ENCODE measurements around the gene PPIL4. TPM values are rescaled to one million over a fixed set of nuclear protein-coding genes. Genes with fewer than 3 reads are reported as not detected.

The PPIL4 gene
- total and polyA plus RNA-seq, 2 of the 13 experiments (the other 11 are each of a cell fraction or from before 2014, with no cell fraction given), result 5.5 to 46.0 TPM

DNA sequence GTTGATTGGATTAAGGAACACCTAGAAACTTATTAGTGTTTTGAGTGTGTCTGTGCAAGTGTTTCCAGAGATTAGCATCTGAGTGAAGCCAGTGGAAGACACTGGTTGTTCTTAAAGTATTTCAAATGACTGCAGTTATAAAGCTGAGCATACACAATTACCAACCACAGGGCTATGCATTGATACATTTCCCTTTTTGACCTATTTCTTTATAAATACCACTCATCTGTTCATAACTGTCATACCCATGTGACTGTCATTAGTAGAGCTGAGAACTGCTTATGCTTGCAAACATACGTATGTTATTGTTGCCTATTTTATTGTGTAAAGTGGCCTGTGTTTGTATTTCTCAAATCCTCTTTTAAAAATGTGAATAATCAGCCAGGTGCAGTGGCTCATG lies 45.7 kb downstream of the PPIL4 start:
- BruUV-seq (replicated peaks), result no TSS peak
- Histone ChIP-seq H3K36me3 (replicated peaks in 1 of 2; ENCODE audit: control insufficient read depth in 1 of 2, insufficient read depth in 2 of 2, low read length in 2 of 2) (peaks cover 0 to 5% of the 10 kb centered on the region in 2 experiments; a peak in 3 of 5 replicates), H3K4me1 (ENCODE audit: insufficient read depth, low read length) (peaks cover 22% of the 10 kb centered on the region), H3K4me3 (replicated peaks in 1 of 3; ENCODE audit: insufficient read depth in 1 of 3, low read depth in 2 of 3, low read length in 3 of 3) (no peak overlapping the region), H3K9ac (ENCODE audit: insufficient read depth, low read depth, low read length) (no peak overlapping the region), H3K79me2 (ENCODE audit: insufficient read depth, low read length) (no peaks in the 10 kb centered on the region), H3K27me3 (ENCODE audit: control insufficient read depth in 1 of 2, insufficient read depth in 2 of 2, low read length in 2 of 2) (no peaks in the 10 kb centered on the region), H3K9me3 (ENCODE audit: low read length) (no peaks in the 10 kb centered on the region), H3K27ac (ENCODE audit: extremely low read length, insufficient read depth, low read length) (no peak overlapping the region), H4K20me1 (ENCODE audit: insufficient read depth, low read length) (no peaks in the 10 kb centered on the region), H3K4me2 (ENCODE audit: low read depth, low read length) (no peak overlapping the region), H2AFZ (ENCODE audit: low read length) (no peak overlapping the region)
- TF ChIP-seq HNF4G (IDR thresholded peaks at IDR 0.05; ENCODE audit: borderline replicate concordance, low read depth, low read length), result no peak
- no peak for TF ChIP-seq HNF4G (CRISPR knock-in tag; IDR thresholded peaks at IDR 0.05; ENCODE audit: borderline replicate concordance, low read depth)
- TF ChIP-seq, protein P1, sequence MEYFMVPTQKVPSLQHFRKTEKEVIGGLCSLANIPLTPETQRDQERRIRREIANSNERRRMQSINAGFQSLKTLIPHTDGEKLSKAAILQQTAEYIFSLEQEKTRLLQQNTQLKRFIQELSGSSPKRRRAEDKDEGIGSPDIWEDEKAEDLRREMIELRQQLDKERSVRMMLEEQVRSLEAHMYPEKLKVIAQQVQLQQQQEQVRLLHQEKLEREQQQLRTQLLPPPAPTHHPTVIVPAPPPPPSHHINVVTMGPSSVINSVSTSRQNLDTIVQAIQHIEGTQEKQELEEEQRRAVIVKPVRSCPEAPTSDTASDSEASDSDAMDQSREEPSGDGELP (IDR thresholded peaks at IDR 0.05; ENCODE audit: borderline replicate concordance, low read depth), result no peak
- TF ChIP-seq MYNN (CRISPR knock-in tag; IDR thresholded peaks at IDR 0.05; ENCODE audit: low read depth), result no peak
- POLR2A ChIA-PET, result interaction anchor here (0.7 kb wide), 1 partner anchor 64 kb away, joined by 3 read pairs; no protein-coding TSS in a partner anchor
- DNase-seq (ENCODE audit: low spot score) (no peak), ATAC-seq (no peak), FAIRE-seq (no peak)
- in situ Hi-C loops (cut with HindIII; ENCODE audit: extremely low pct_ligation_motif_present, low pct_unique_long_range_greater_than_20kb) (no loop called here), intact Hi-C loops (cut with micrococcal nuclease; ENCODE audit: unreplicated experiment) (no loop called here)
- 96% methylated on average over 1 of the region's 1 CpG for WGBS (ENCODE audit: low lambda C conversion rate)
- CTCF ChIA-PET (ENCODE audit: low intra/inter-chr PET ratio, low total read pairs), result no interaction called here

DNA sequence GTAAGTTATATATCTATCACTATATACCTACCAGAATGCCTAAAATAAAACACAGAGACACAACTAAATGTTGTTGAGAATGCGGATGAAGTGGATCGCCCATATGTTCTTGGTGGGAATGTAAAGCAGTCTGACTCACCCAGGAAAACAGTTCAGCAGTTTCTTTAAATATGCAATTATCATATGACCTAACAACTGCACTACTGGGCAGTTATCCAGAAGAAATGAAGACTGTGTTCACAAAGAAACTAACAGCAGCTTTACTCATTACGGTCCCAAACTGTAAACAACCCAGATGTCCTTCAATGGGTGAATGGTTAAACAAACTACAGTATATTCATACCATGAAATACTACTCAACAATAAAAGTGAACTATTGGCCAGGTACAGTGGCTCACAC lies 46.8 kb downstream of the PPIL4 start:
- no peak for FAIRE-seq
- POLR2A ChIA-PET, result no interaction called here
- Histone ChIP-seq H3K4me2 (ENCODE audit: low read depth, low read length) (no peak overlapping the region), H3K9me3 (ENCODE audit: low read length) (no peaks in the 10 kb centered on the region), H3K36me3 (replicated peaks in 1 of 2; ENCODE audit: control insufficient read depth in 1 of 2, insufficient read depth in 2 of 2, low read length in 2 of 2) (no peaks in the 10 kb centered on the region), H3K9ac (ENCODE audit: insufficient read depth, low read depth, low read length) (no peak overlapping the region), H3K4me1 (ENCODE audit: insufficient read depth, low read length) (peaks cover 26% of the 10 kb centered on the region), H4K20me1 (ENCODE audit: insufficient read depth, low read length) (no peaks in the 10 kb centered on the region), H3K27me3 (ENCODE audit: control insufficient read depth in 1 of 2, insufficient read depth in 2 of 2, low read length in 2 of 2) (no peaks in the 10 kb centered on the region), H3K27ac (ENCODE audit: extremely low read length, insufficient read depth, low read length) (no peak overlapping the region), H3K4me3 (replicated peaks in 1 of 3; ENCODE audit: insufficient read depth in 1 of 3, low read depth in 2 of 3, low read length in 3 of 3) (no peak overlapping the region), H3K79me2 (ENCODE audit: insufficient read depth, low read length) (no peaks in the 10 kb centered on the region), H2AFZ (ENCODE audit: low read length) (no peak overlapping the region)
- BruUV-seq (replicated peaks), result no TSS peak
- intact Hi-C loops (cut with micrococcal nuclease; ENCODE audit: unreplicated experiment), result no loop called here
- DNase-seq (ENCODE audit: low spot score), result peak; percentile 41
- CTCF ChIA-PET (ENCODE audit: low intra/inter-chr PET ratio, low total read pairs), result no interaction called here
- 83% methylated on average over 3 of the region's 3 CpGs for WGBS (ENCODE audit: low lambda C conversion rate)
- in situ Hi-C loops (cut with HindIII; ENCODE audit: extremely low pct_ligation_motif_present, low pct_unique_long_range_greater_than_20kb), result no loop called here
- peak; percentile 63 for ATAC-seq
- TF ChIP-seq ZNF557 (CRISPR knock-in tag; IDR thresholded peaks at IDR 0.05), result no peak
- TF ChIP-seq ZNF256 (CRISPR knock-in tag; conservative IDR thresholded peaks at IDR 0.05), result no peak
- no peak for TF ChIP-seq ZZZ3 (CRISPR knock-in tag; IDR thresholded peaks at IDR 0.05; ENCODE audit: borderline replicate concordance)
- TF ChIP-seq, protein P2, sequence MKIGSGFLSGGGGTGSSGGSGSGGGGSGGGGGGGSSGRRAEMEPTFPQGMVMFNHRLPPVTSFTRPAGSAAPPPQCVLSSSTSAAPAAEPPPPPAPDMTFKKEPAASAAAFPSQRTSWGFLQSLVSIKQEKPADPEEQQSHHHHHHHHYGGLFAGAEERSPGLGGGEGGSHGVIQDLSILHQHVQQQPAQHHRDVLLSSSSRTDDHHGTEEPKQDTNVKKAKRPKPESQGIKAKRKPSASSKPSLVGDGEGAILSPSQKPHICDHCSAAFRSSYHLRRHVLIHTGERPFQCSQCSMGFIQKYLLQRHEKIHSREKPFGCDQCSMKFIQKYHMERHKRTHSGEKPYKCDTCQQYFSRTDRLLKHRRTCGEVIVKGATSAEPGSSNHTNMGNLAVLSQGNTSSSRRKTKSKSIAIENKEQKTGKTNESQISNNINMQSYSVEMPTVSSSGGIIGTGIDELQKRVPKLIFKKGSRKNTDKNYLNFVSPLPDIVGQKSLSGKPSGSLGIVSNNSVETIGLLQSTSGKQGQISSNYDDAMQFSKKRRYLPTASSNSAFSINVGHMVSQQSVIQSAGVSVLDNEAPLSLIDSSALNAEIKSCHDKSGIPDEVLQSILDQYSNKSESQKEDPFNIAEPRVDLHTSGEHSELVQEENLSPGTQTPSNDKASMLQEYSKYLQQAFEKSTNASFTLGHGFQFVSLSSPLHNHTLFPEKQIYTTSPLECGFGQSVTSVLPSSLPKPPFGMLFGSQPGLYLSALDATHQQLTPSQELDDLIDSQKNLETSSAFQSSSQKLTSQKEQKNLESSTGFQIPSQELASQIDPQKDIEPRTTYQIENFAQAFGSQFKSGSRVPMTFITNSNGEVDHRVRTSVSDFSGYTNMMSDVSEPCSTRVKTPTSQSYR (CRISPR knock-in tag; IDR thresholded peaks at IDR 0.05; ENCODE audit: borderline replicate concordance), result no peak
- TF ChIP-seq, protein P3, sequence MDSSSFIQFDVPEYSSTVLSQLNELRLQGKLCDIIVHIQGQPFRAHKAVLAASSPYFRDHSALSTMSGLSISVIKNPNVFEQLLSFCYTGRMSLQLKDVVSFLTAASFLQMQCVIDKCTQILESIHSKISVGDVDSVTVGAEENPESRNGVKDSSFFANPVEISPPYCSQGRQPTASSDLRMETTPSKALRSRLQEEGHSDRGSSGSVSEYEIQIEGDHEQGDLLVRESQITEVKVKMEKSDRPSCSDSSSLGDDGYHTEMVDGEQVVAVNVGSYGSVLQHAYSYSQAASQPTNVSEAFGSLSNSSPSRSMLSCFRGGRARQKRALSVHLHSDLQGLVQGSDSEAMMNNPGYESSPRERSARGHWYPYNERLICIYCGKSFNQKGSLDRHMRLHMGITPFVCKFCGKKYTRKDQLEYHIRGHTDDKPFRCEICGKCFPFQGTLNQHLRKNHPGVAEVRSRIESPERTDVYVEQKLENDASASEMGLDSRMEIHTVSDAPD (CRISPR knock-in tag; IDR thresholded peaks at IDR 0.05), result no peak
- peak; percentile 27; the same call in 1 of the 2 replicates for TF ChIP-seq SOX5 (CRISPR knock-in tag; IDR thresholded peaks at IDR 0.05; ENCODE audit: borderline replicate concordance)
- no peak for TF ChIP-seq TCF7 (IDR thresholded peaks at IDR 0.05; ENCODE audit: low read depth)
- TF ChIP-seq PCBP1 (IDR thresholded peaks at IDR 0.05; ENCODE audit: borderline replicate concordance, low read depth, low read length), result no peak
- peak; percentile 38; the same call in 1 of the 2 replicates for TF ChIP-seq FOSL2 (CRISPR knock-in tag; IDR thresholded peaks at IDR 0.05)
